ENCODE results near the gene MACROD2.

The MACROD2 gene

DNA sequence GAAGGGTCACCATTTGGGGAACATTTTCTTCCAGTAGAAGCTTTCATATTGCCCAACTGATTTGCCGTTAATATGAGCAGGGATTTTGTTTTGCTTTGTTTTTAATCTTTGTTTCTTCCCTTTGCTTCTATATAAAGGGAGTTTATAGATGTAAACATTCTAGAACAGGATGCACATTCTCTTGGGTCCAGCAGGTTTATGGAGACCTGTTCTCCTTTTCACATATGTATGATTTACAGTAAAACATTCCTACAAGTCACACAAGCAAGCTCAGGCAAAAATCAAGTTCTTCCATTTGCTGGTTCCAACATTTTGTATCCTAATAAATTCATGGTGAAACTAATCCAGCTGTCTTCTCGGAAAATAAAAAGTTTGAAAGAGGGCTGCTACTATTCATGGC is 1424.5 kb downstream of the MACROD2 start:
- no peak for DNase-seq (ENCODE audit: low read depth, low spot score)
- TF ChIP-seq CTCF (IDR thresholded peaks at IDR 0.05; ENCODE audit: insufficient read depth, low read length, missing control alignments): no peak
- CTCF ChIA-PET: no interaction called here
- POLR2A ChIA-PET: no interaction called here
- H3K4me3 ChIP-seq (ENCODE audit: low read depth, low read length): no peak overlapping the region

DNA sequence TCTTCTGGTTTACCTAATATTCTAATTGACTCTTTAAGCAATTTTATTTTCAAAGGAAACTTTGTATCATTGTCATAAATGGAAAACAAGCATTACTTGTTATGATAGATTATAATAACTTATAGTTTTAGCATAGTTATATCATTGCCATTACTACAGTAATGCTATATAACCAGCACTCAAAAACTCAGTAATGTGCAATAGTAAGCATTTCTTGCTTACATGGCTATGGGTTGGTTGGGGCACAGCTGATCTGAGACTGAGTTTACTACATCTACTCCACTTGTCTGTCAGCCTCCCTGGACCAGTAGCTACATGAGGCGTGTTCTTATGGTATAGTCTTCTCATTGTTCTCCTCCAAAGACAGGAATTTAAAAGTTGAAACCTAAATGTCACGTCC is 1427.7 kb downstream of the MACROD2 start:
- CTCF ChIA-PET: no interaction called here
- no peak for TF ChIP-seq CTCF (IDR thresholded peaks at IDR 0.05; ENCODE audit: insufficient read depth, low read length, missing control alignments)

GRCh38 chr20:15439551-15439950 is 1444.2 kb downstream of the MACROD2 start:
- ChIA-PET POLR2A (no interaction called here), CTCF (no interaction called here)
- H3K4me3 ChIP-seq (ENCODE audit: low read depth, low read length): no peak overlapping the region
- no peak for TF ChIP-seq CTCF (IDR thresholded peaks at IDR 0.05; ENCODE audit: insufficient read depth, low read length, missing control alignments)
- DNase-seq (ENCODE audit: low read depth, low spot score): no peak

More for the DNA sequence above, 1427.7 kb downstream of the MACROD2 start:
- no peak overlapping the region for H3K4me3 ChIP-seq (ENCODE audit: low read depth, low read length)
- POLR2A ChIA-PET: no interaction called here
- DNase-seq (ENCODE audit: low read depth, low spot score): no peak

- TF ChIP-seq CTCF (IDR thresholded peaks at IDR 0.05; ENCODE audit: insufficient read depth, low read length, missing control alignments): no peak
- CTCF ChIA-PET: no interaction called here
- no peak for DNase-seq (ENCODE audit: low read depth, low spot score)
Measured at GRCh38 chr20:15440049-15440820, 1444.9 kb downstream of the MACROD2 start.

GRCh38 chr20:15445056-15445840 is 1449.9 kb downstream of the MACROD2 start:
- ChIA-PET POLR2A (no interaction called here), CTCF (no interaction called here)
- no peak for TF ChIP-seq CTCF (IDR thresholded peaks at IDR 0.05; ENCODE audit: insufficient read depth, low read length, missing control alignments)
- H3K4me3 ChIP-seq (ENCODE audit: low read depth, low read length): no peak overlapping the region
- DNase-seq (ENCODE audit: low read depth, low spot score): no peak

More at GRCh38 chr20:15440049-15440820, 1444.9 kb downstream of the MACROD2 start:
- no peak overlapping the region for H3K4me3 ChIP-seq (ENCODE audit: low read depth, low read length)
- POLR2A ChIA-PET: no interaction called here

GRCh38 chr20:15446373-15446772 is 1451.1 kb downstream of the MACROD2 start:
- ChIA-PET CTCF (no interaction called here), POLR2A (no interaction called here)
- no peak for TF ChIP-seq CTCF (IDR thresholded peaks at IDR 0.05; ENCODE audit: insufficient read depth, low read length, missing control alignments)
- no peak overlapping the region for H3K4me3 ChIP-seq (ENCODE audit: low read depth, low read length)
- no peak for DNase-seq (ENCODE audit: low read depth, low spot score)
